Posterior cingulate gyrus (tissue), 11 donors: Measurements from ENCODE around the gene GRM4.

Source experiments
- DNase-seq, 10 donors: peaks; one replicate each; pipeline versions ENCODE4 v3.0.0 to v3.0.0-alpha.2; 2020 to 2021; ENCODE audit warnings: mixed read lengths in 3 of 10
- intact Hi-C: fragments of 100-400 bp; cut with DNase I; formaldehyde crosslinking; loops from one replicate; pipeline ENCODE4 v1.15.1; 2023

The GRM4 gene

DNA sequence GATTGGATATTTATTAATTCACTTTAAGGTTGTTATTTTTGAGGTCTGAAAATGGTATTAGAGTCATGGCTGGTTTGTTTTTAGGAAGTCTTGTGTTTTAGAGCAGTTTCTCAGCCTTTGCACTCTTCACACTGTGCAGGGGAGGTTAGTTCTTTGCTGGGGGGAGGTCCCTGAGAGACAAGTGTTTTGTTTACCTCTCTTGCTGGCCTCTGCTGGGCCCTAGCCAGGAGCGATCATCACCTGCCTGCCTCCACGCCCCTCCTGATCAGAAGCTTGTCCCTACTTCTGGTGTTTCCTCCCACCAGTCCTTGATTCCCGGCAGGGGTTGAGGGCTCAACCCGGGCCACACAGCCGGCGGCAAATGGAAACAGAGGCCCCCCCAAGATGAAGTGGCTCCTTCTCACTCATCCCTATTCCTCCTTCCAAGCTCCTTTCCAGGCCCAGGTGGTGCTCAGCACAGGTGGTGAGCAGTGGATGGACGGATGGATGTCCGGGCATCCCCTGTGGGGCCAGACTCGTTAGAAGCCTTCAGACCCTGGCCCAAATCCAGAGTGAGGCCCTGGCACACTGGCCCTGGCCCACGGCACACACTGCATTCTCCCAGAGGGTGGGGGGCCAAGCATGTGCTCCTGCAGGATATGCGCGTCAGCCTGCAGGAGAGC is 51.3 kb downstream of the GRM4 start:
- intact Hi-C loops: no loop called here
- DNase-seq: no peak

DNA sequence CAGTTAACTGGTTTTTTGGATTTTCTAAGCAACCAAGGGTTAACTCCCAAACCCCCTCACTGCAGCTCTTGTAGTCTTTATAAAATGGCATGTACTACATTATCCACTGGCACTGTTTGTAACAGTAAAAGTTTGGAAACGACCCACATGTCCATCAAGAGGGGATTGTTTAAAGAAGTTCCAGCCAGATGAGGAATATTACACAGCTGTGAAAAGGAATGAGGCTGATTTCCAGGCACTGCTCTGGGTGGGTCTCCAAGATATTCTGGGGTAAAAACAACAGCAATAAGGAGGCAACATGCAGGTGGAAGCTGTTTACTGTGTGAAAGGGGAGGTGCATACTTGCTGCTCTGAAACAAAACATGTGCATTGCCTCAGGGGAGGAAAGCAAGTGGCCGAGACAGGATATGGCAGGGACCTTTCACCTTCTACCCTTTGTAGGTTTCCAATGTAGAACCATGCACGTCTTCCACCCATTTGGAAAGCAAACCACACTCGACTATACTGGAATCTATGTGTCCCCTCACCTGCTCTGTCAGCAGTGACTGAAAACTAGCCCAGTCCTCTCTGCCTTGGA is 51.9 kb downstream of the GRM4 start:
- intact Hi-C loops: no loop called here

DNA sequence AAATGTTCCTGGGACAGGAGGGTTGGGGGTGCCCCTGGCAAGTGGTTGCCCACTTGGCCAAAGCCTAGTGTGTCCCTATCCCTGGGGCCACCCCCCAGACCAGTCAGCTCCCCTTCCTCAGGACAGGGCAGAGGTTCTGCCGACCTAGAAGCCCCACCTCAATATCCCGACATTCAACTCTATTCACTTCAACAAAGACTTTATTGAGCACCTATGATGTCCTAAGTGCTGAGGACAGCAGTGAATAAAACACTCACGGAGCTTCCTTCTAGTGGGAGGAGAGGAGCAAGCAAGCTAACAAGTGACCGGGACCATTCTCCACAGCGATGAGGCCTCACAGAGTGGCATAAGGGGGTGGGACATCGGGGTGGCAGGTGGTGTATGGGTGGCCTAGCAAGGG is 52.7 kb downstream of the GRM4 start:
- intact Hi-C loops: no loop called here
- DNase-seq: no peak

More for the DNA sequence above, 51.9 kb downstream of the GRM4 start:
- no peak for DNase-seq

DNA sequence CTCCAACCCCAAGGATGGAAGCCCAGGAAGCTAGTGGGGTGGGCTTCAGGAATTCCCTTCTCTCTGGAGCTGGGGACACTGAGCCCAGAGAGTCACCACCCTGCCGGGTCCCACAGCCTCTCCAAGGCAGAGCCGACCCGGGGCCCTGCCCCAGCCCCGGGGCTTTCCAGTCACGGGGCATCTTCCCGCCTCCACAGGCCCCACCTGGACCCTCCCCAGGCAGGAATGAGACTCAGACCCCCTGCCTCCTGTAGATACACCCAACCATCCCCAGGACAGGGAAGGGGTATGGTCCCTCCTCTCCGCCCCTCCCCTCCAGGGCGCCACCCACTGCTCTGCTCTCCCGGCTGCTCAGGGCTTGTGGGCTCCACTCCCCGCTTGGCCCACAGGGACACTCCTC is 53.3 kb downstream of the GRM4 start:
- no peak for DNase-seq
- intact Hi-C loops: no loop called here

DNA sequence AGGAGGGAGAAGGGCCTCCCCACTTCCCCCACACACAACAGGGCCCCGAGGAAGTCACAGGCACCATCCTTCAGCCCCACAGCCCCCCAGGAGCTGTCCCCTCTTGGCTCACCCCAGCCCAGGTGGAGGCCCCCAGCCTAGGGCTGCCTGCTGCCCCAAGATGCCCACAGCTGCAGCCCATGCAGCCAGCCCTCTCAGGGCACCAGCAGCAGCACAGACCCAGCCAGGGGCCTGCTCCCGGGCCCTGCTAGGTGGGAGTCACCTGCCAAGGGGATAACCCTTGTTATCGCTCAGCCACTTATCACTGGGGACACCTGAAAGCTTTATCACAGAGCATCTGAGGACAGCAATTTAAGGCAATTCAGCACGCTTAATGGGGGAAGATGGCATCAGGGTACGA is 55.0 kb downstream of the GRM4 start:
- intact Hi-C loops: no loop called here

DNA sequence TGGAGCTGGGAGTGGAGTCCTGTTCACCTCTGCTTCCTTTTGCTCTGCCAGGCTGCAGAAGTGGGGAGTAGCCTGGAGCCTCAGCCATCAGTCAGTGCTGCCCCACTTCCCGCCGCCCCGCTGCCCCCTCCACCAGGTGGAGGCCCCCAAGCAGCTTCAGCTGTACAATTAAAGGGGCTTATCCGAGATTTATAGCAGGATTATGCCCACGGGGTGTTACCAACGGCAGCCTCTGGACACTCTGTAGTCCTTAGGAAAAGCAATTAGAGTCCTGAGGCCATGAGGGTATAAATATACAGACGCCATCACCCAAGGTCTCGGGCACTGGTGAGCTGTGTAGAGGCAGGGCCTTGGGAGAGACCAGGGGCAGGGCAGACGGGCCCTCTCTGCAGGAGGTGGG is 55.4 kb downstream of the GRM4 start:
- DNase-seq: no peak
- intact Hi-C loops: no loop called here

More for the DNA sequence above, 55.0 kb downstream of the GRM4 start:
- no peak for DNase-seq

DNA sequence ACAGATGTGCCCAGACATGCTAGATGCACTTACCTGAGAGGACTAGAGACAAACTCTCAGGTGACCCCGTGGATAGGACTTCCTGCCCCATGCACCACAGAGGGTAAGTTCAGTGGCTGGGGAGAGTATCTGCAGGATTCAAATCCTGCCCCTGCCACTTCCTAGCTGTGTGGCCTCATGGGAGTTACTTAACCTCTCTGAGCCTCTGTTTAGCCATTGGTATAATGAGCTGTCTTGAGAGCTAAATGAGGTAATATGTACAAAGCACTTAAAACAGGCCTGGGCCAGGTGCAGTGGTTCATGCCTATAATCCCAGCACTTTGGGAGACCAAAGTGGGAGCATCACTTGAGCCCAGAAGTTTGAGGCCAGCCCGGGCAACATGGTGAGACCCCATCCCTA is 59.3 kb downstream of the GRM4 start:
- no peak for DNase-seq
- intact Hi-C loops: no loop called here

DNA sequence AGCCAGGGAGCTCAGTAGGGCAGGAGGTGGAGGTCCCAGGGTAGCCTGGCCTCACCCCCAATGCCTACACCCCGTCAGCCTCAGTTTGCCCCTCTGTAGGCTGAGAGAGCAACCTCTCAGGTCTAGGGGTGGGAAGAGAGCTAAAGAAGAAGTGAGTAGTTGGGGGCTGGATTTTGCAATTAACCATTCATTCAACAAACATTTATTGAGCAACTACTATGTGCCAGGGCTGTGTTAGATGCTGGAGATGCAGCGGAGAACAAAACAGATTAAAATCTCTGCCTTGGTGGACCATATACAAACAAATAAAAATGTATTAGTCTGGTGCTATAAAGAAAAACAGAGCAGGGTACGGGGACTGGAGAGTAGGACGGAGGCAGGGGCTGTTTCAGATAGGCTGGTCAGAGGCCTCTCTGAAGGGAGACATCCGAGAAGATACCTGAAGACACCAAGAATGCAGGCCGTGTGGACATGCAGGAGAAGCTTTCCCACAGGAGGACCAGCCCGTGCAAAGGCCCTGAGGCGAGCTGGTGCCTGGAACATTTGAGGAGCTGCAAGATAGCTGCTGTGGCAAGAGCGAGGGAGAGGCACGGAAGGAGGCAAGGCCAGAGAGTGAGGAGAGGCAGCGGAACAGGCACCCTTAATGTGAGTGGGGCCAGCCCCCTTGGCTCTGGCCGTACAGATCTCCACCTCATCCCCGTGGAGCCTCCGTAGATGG is 60.3 kb downstream of the GRM4 start:
- intact Hi-C loops: no loop called here
- DNase-seq: no peak

DNA sequence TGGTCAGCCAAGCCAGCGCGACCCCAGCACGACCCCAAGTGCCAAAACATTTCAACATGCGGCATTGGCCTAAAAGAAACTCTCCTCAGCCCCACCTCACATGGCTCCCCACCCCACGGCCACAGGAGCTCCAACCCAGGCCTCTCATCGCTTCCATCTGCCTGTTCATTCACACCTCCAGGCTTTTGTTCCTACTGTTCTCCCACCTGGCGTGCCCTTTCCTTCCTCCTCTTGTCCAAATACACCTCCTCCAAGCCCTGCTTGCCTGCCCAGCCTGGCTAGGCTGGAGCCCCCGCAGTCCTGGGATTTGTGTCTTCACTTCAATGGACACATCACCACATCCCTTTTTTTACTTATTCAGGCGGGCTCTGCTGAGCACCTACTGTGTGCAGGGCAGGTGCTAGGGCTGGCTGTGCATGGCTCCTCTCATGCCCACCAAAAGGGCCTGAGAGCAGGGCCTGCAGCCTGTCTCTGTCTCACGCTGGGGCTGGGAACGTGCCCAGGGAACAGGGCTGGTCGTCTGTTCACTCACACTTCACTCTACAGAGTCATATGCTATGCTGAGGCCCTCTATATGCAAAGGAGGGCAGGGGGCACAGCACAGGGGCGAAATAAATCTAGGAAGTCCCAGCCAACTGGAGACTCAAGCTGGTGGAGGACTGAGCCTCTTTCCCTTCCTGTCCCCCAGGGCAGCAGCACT is 61.1 kb downstream of the GRM4 start:
- DNase-seq: no peak
- intact Hi-C loops: no loop called here

DNA sequence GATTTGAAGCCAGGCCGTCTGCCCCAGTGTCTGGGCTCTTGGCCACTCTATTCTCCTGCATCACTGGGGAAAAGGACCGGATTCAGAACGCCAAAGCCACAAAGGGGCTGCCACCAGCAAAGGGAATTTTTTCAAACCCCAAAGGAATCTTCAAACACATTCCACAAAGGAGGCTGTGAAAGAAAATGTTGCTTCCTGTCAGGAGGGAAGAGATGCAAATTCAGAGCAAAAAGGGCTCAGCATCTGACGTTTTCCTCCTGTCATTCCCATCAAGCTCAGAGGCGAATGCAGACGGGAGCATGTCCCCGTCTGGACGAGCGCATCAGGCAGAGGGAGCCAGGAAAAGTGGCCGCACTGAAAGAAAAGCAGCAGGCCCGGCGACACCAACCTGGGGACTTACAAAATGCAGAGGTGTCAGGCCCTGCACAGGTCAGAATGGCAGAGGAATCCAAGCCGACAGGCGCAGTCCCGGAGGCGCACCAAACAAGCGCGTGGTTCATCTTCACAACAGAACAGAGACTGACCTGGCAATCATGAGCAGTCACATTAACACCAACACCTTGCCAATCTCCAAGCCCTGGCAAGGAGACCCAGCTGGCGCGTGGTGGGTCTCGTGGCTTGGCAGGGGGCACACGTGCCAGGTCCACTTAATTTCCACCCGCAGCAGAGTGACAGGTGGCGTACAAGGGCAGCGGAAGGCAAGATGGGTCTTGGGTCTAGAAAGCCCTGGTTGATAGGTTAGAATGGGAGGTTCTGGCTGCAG is 62.8 kb downstream of the GRM4 start:
- intact Hi-C loops: no loop called here
- DNase-seq: no peak

DNA sequence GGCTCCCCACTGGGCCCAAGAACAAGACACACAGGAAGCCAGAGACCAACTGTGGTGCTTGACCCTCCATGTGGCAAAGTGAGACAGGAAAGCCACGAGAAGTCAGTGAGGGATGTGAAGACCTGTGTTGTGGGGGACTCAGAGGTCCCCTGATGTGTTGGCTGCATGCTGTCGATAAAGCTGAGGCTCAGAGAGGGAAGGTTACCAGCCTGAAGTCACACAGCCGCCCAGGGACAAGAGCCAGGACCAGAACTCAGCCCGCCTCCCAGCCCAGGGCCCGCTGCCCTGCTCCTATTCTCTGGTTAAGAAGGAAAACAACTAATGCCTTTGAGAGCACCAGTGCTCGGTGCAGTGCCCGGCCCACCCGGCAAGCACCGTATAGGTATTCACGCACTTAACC is 63.5 kb downstream of the GRM4 start:
- intact Hi-C loops: no loop called here
- no peak for DNase-seq

DNA sequence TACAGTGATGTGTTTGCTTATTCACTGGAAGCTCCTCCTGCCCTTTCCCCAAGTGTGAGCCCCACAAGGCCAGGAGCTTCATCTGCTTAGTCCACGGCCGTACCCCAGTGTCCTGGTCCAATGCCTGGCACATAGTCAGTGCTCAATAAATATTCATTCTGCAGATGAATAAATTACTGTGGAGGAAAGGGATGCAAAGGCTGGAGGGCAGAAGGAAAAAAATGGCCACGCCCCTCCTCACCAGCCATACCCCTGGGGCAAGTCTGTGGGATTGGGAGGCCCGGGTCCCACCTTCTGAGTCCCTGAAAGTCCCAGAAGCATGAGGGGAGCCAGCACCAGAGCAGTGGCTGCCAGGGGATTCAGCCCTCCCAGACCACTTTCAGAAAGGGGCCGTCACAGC is 65.5 kb downstream of the GRM4 start:
- intact Hi-C loops: no loop called here
- DNase-seq: no peak

DNA sequence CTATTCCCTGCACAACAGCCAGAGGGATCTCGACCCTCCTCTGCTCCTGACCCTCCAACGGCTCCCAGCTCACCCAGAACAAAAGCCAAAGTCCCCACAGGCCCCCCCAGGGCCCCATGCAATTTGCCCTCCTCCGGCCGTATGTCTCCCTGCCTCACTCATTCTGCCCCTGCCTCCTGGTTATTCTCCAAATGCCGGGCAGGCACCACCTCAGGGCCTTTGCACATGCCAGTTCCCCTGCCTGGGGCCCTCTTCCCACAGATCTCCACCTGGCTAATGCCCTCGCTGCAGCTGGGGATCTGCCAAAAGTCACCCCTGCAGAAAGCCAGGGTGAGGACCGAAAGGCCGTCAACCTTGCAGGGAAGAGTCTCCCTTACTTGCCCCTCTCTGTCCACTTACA is 66.0 kb downstream of the GRM4 start:
- intact Hi-C loops: no loop called here
- DNase-seq: no peak

DNA sequence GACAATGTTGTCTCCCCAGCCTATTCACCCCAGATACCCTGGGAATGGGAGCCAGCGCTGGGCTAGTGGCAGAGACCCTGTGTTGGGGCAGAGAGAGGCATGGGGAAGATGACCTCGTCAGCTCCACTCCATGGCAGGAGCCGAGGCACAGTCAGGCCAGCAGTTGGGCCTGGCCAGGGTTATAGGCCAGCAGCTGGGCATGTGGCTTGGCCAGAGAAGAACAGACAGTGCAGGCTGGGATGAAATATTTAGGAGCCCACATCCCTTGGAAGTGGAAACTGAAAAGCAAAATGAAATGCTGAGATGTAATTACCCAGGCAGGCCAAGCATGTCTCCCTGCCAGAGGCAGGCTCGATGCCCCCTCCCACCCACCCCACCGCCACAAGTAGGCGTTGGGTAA is 70.0 kb downstream of the GRM4 start:
- no peak for DNase-seq
- intact Hi-C loops: no loop called here

DNA sequence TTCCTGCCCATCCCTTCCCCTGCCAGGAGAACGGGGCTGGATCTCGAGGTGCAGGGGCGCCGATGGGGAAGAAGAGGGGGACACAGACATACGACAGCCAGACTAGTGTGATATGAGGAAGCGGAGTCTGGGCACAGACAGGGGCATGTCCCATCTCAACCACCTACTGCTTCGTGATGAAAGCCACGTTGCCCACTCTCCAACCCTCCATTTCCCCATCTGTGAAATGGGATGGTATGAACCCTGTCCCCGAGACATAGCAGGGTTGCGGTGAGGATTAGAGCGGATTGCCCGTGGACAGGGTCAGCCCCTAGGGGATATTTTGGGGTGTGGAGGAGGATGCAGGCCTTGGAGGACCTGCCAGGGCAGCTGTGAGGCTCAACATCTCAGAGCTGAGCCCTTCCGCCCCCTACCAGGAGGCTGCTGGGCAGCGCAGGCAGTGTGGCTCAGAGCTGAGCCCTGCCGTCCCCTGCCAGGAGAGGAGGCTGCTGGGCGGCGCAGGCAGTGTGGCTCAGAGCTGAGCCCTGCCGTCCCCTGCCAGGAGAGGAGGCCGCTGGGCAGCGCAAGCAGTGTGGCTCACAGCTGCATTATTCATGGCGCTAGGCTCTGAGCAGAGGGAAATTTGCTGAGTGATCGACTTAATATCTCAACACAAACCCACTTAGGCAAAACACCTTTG is 71.7 kb downstream of the GRM4 start:
- DNase-seq: no peak
- intact Hi-C loops: no loop called here

DNA sequence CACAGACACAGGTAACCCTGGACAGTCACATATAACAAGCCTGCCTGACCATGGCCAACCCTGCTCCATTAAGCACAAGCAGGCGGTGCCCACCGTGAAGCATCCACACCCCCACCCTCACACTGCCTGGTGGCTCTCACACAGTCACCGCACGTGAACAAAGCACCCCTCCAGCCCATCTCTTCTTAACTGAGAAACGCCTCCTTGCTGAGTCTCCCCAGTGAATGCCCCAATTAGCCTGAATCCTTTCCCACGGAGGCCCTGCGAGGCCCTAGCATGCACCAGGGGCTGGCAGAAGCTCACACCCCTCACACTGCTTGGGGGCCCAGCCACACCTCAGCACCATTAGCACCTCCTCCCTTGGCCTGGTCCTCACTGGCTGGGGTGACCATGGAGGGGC is 72.3 kb downstream of the GRM4 start:
- no peak for DNase-seq
- intact Hi-C loops: no loop called here

DNA sequence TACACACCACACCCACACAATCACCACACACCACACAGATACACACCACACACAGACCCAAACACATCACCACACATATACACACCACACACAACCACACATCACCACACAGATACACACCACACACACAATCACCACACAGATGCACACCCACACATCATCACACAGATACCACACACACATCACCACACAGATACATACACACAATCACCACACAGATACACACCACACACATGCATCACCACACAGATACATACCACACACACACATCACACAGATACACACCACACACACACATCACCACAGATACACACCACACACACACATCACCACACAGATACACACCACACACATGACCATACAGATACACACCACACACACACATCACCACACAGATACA is 73.2 kb downstream of the GRM4 start:
- intact Hi-C loops: no loop called here
- DNase-seq: no peak

DNA sequence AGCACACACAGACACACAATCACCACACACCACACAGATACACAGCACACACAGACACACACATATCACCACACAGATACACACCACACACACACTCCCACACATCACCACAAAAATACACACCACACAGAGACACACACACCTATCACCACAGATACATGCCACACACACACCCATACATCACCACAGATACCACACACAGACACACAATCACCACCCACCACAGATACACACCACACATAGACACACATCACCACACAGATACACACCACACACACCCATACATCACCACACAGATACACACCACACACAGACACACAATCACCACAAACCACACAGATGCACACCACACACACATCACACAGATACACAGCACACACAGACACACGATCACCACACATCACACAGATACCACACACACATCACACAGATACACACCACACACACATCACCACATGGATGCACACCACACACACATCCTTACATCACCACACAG is 74.0 kb downstream of the GRM4 start:
- DNase-seq: no peak
- intact Hi-C loops: no loop called here

DNA sequence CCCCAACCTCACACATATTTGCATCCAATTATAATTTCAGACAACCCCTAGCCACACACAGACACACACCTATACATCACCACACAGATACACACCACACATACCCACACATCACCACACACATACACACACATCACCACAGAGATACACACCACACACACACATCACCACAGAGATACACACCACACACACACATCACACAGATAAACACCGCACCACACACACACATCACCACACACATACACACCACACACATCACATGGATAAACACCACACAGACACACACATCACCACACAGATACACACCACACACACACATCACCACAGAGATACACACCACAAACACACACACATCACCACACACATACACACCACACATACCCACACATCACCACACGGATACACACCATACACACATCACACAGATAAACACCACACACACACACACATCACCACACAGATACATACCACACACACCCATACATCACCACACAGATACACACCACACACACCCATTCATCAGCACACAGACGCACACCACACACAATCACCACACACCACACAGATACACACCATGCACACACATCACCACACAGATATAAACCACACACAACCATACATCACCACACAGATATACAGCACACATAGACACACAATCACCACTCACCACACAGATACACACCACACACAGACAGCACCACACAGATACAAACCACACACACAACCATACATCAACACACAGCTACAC is 74.6 kb downstream of the GRM4 start:
- intact Hi-C loops: no loop called here
- DNase-seq: no peak
